ENCODE data around the gene TUBB1. TPM values are rescaled to one million over a fixed set of nuclear protein-coding genes. Genes with fewer than 3 reads are reported as not detected.

Gene TUBB1
- total and polyA plus RNA-seq, 3 donors from 2014 or later: 0.25 to 1.3 (median 0.55) TPM

DNA sequence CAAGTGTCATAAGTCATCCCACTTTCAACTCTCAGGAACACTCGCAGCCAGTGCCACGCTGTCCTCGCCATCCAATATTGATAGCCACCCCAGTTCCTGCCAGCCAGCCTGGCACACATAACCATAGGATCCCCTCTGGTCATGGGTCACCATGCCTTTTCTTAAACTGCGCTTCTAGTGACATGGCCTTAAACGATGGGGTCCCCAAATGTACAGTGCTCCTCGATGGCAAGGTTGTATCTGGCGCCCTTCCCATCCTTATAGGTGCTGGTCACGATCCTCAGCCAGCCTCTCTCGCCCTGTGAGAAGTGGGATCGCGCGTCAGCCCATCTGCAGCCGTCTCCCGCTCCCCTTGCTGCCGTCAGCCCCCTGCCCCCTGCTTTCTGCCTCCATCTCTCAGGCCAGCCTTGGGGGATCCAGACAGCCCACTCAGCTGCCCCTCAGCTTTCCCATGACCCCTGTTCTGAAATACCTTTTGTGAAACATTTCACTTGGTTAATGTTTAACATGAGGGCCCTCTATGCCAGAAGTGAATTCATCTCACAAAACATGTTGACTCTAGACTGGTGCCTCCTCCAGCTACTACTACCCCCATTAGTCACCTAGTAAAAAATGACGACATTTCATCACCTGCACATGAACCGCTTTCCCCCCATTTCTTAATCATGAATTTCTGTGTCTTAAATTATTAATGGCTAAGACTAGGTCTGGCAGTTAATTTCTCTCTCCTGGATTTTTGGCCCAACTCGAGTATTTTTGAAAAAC lies 23.6 kb upstream of the TUBB1 start:
- Histone ChIP-seq H3K36me3 (ENCODE audit: low read depth, missing control alignments) (no peaks in the 10 kb centered on the region), H3K27ac (no peak overlapping the region), H3K4me3 (no peak overlapping the region), H3K4me1 (no peaks in the 10 kb centered on the region), H3K9me3 (no peaks in the 10 kb centered on the region), H3K27me3 (no peaks in the 10 kb centered on the region)
- WGBS, 2 donors: 89 to 92% methylated on average over 18 of the region's 18 CpGs
- no peak for TF ChIP-seq POLR2A (IDR thresholded peaks at IDR 0.05)
- TF ChIP-seq, protein P1, sequence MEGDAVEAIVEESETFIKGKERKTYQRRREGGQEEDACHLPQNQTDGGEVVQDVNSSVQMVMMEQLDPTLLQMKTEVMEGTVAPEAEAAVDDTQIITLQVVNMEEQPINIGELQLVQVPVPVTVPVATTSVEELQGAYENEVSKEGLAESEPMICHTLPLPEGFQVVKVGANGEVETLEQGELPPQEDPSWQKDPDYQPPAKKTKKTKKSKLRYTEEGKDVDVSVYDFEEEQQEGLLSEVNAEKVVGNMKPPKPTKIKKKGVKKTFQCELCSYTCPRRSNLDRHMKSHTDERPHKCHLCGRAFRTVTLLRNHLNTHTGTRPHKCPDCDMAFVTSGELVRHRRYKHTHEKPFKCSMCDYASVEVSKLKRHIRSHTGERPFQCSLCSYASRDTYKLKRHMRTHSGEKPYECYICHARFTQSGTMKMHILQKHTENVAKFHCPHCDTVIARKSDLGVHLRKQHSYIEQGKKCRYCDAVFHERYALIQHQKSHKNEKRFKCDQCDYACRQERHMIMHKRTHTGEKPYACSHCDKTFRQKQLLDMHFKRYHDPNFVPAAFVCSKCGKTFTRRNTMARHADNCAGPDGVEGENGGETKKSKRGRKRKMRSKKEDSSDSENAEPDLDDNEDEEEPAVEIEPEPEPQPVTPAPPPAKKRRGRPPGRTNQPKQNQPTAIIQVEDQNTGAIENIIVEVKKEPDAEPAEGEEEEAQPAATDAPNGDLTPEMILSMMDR (IDR thresholded peaks at IDR 0.05): no peak
- no peak for DNase-seq
- intact Hi-C loops (cut with DNase I; ENCODE audit: low total_unique reads): no loop called here

DNA sequence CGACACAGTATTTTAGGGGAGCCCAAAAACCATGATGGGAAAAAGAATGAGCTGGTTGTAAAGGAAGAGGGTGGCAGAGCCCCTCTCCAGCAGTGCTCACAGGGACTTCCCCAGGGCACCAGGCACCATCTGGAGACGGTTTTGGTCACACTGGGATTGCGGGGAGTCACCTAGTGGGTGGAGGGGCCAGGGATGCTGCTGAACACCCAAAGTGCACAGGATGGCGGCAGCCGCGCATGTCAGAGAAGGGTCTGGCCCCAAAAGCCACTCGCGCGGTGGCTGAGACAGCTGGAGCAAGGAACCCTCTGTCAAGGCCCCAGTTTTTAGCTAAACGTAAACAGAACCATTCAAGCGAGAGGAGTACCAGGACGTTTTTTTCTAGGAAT lies 23.0 kb upstream of the TUBB1 start:
- no peak for DNase-seq
- no peaks in the 10 kb centered on the region for H3K36me3 ChIP-seq (ENCODE audit: low read depth, missing control alignments)
- no peak overlapping the region for H3K27ac ChIP-seq
- no peaks in the 10 kb centered on the region for H3K4me1 ChIP-seq
- 93 to 94% methylated on average over 12 of the region's 12 CpGs for WGBS, 2 donors
- no peak overlapping the region for H3K4me3 ChIP-seq
- no peaks in the 10 kb centered on the region for H3K9me3 ChIP-seq
- intact Hi-C loops (cut with DNase I; ENCODE audit: low total_unique reads): no loop called here
- H3K27me3 ChIP-seq: no peaks in the 10 kb centered on the region
- no peak for TF ChIP-seq POLR2A (IDR thresholded peaks at IDR 0.05)
- TF ChIP-seq, protein P1 (IDR thresholded peaks at IDR 0.05): no peak

DNA sequence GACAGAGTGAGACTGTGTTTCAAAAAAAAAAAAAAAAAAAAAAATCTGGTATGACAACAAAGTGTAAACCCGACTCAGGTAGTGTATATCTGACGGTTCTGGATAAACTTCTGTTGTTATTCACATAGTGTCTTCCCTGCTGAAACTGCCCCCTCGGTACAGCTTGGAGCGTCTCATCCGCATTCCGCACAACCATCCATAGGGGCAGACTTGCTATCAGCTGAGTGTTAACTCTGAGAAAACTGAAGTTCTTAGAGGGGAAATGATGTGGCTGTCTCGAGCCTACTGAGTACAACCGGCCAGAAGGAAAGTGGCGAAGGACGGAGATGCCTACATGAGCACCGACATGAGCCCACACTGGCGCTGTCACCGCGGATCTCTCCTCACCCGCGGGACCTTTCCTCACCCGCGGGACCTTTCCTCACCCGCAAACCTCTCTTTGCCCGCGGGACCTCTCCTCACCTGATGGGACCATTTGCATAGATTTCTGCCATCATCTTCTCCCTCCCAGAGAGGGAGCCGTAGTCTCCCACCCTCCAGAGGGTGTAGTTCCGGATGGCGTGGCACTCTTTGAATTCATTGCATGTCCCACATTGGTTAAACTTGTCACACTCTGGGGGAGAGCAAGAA lies 22.0 kb upstream of the TUBB1 start:
- intact Hi-C loops (cut with DNase I; ENCODE audit: low total_unique reads): no loop called here
- no peak overlapping the region for H3K4me3 ChIP-seq
- WGBS, 2 donors: 88 to 89% methylated on average over 24 of the region's 24 CpGs
- H3K4me1 ChIP-seq: no peaks in the 10 kb centered on the region
- H3K27me3 ChIP-seq: no peaks in the 10 kb centered on the region
- no peak overlapping the region for H3K27ac ChIP-seq
- TF ChIP-seq, protein P1 (IDR thresholded peaks at IDR 0.05): no peak
- no peak for TF ChIP-seq POLR2A (IDR thresholded peaks at IDR 0.05)
- H3K36me3 ChIP-seq (ENCODE audit: low read depth, missing control alignments): no peaks in the 10 kb centered on the region
- DNase-seq: no peak
- no peaks in the 10 kb centered on the region for H3K9me3 ChIP-seq

DNA sequence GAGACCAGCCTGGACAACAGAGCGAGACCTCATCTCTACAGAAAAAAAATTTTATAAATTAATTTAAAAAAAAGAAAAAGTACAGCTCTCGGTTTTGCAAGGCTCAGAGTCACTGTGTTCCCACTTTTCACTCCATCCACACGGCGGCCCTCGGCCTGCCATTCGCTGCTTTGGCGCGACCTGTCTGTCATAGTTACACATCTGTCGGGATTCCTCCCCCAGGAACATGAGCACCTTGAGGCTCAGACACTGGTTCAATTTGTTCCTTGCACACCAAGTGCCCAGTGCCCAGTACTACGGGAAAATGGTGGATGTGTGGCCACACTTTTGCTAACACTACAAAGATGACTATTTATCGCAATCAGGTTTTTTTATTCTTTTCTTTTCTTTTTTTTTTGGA lies 20.6 kb upstream of the TUBB1 start:
- DNase-seq: no peak
- intact Hi-C loops (cut with DNase I; ENCODE audit: low total_unique reads): no loop called here
- no peaks in the 10 kb centered on the region for H3K36me3 ChIP-seq (ENCODE audit: low read depth, missing control alignments)

More for the DNA sequence above, 20.6 kb upstream of the TUBB1 start:
- Histone ChIP-seq H3K9me3 (no peaks in the 10 kb centered on the region), H3K27ac (no peak overlapping the region), H3K27me3 (no peaks in the 10 kb centered on the region), H3K4me1 (no peaks in the 10 kb centered on the region), H3K4me3 (no peak overlapping the region)
- WGBS, 2 donors: 85 to 95% methylated on average over 11 of the region's 11 CpGs
- TF ChIP-seq, protein P1 (IDR thresholded peaks at IDR 0.05): no peak
- TF ChIP-seq POLR2A (IDR thresholded peaks at IDR 0.05): no peak

Measured in testis (tissue), 3 donors.